Stimulated activated naive CD8-positive, alpha-beta T cell treated with anti-CD3 and anti-CD28 coated beads, Interleukin-15, amount 100 ng/mL, for 72 hours (primary cell): ENCODE data around the gene SLC12A8.
A peak's percentile ranks its signal among the peaks of the same experiment; 100 is the strongest.

Experiments used
- ATAC-seq: fragments of 150-1000 bp; cut with Tn5 transposase; 2 replicates; pipeline ENCODE4 v1.10.0; 2021; ENCODE audit warnings: mild to moderate bottlenecking, moderate library complexity
- DNase-seq, 2 donors: peaks; one replicate each; pipeline ENCODE4 v3.0.0; 2021 to 2022
- H3K27ac Mint-ChIP-seq, 2 donors: one replicate each; pipeline ENCODE4 v1.8.0; 2022; ENCODE audit warnings: mild to moderate bottlenecking in 2 of 2, mixed read lengths in 2 of 2, moderate library complexity in 2 of 2
- H3K27me3 Mint-ChIP-seq: one replicate; pipeline ENCODE4 v1.8.0; 2022; ENCODE audit warnings: mixed read lengths
- H3K4me1 Mint-ChIP-seq: one replicate; pipeline ENCODE4 v1.8.0; 2022; ENCODE audit warnings: mild to moderate bottlenecking, mixed read lengths
- H3K4me3 Mint-ChIP-seq, 2 donors: one replicate each; pipeline ENCODE4 v1.8.0; 2022; ENCODE audit warnings: mild to moderate bottlenecking in 2 of 2, mixed read lengths in 2 of 2, moderate library complexity in 1 of 2
- H3K9me3 Mint-ChIP-seq, 2 donors: one replicate each; pipeline ENCODE4 v1.8.0; 2022; ENCODE audit warnings: mixed read lengths in 2 of 2

Gene SLC12A8

DNA sequence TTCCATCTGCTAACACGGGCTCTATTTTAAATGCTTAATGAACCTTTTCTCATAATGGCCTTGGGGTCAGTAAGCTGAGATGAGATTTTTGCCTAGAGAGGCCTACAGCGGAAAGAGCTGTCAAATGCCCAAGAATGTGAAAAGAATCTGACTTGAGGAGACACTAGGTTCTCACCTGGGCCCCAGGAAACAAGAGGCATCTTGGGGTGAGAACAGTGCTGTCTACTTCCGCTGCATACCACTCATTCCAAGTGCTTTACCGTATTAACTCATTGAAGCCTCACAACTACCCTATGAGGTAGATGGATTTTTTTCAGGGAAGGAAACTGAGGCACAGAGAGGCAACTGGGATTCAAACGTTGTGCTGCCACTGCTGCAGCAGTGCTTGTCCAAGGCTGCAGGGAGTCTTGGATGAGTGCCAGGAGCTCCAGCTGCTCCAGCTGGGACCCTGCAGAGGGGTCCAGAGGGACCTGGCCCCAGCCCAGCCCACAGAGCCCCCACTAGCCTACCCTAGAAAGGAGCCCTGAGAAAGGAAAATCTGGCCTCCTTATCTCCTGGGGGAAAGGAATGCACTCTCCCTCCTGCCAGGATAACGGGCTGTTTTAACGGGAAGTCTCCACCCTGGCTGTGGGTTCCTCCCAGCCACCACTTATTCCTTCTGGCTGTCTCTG is 68.4 kb downstream of the SLC12A8 start:
- no peak overlapping the region for H3K27ac Mint-ChIP-seq
- DNase-seq (no peak), ATAC-seq (no peak)
- H3K4me1 Mint-ChIP-seq: peaks cover 76% of the 10 kb centered on the region
- H3K4me3 Mint-ChIP-seq: no peak overlapping the region
- H3K9me3 Mint-ChIP-seq: peaks cover 6 to 7% of the 10 kb centered on the region in 2 donors
- peaks cover 45% of the 10 kb centered on the region for H3K27me3 Mint-ChIP-seq

DNA sequence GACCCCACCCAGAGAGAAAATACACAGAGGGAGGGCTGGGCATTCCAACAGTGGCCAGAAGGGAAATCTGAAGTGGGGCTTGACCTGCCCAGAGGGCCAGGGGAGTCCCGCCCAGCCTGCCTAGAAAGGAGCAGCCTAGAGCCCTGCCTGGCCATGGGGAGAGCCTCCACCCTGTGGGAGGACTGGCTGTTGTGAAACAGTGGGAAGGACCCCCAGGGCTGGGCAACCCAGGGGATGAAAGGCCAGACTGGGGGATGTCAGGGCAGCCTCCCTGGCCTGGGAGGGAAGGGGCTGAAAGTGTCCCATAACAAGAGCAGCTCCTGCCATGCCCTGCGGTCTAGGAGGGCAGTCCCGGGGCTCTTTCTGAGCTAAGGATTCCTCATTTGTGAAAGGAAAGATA is 69.0 kb downstream of the SLC12A8 start:
- DNase-seq (no peak), ATAC-seq (no peak)
- Mint-ChIP-seq H3K9me3 (peaks cover 6 to 7% of the 10 kb centered on the region in 2 donors), H3K27me3 (peaks cover 47% of the 10 kb centered on the region), H3K27ac (no peak overlapping the region), H3K4me1 (peaks cover 71% of the 10 kb centered on the region), H3K4me3 (no peak overlapping the region)

GRCh38 chr3:125142940-125143339 is 69.6 kb downstream of the SLC12A8 start:
- no peak for ATAC-seq
- no peak overlapping the region for H3K27ac Mint-ChIP-seq
- peaks cover 6 to 7% of the 10 kb centered on the region in 2 donors for H3K9me3 Mint-ChIP-seq
- no peak for DNase-seq
- peaks cover 66% of the 10 kb centered on the region for H3K4me1 Mint-ChIP-seq
- peak overlapping the region in 1 of 2 donors; percentile 88 for H3K4me3 Mint-ChIP-seq
- H3K27me3 Mint-ChIP-seq: peaks cover 49% of the 10 kb centered on the region

DNA sequence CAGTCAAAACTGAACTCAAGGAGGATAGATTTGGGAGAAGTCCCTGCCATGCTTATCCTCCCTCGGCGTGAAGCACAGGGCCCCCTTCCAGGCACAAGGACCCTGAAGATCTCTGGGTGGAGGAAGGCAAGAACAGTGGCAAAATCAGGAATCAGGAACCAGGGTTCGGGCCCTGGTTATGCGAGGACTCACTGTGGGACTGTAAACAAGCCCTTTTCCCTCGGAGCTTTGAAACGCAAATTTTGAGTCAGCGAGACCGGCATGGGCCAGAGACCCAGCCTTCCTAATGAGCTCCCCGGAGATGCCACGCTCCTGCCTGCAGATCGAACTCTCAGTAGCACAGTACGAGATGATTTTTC is 70.1 kb downstream of the SLC12A8 start:
- Mint-ChIP-seq H3K4me3 (peak overlapping the region; percentile 88), H3K9me3 (peaks cover 6 to 7% of the 10 kb centered on the region in 2 donors), H3K4me1 (peaks cover 69% of the 10 kb centered on the region), H3K27me3 (peaks cover 55% of the 10 kb centered on the region), H3K27ac (no peak overlapping the region)
- ATAC-seq: no peak
- no peak for DNase-seq

GRCh38 chr3:125141596-125142419 is 70.7 kb downstream of the SLC12A8 start:
- Mint-ChIP-seq H3K27me3 (peaks cover 55% of the 10 kb centered on the region), H3K4me3 (peak overlapping the region; percentile 88), H3K9me3 (peaks cover 6 to 7% of the 10 kb centered on the region in 2 donors), H3K4me1 (peaks cover 68% of the 10 kb centered on the region), H3K27ac (peak overlapping the region; percentile 82 to 96)
- DNase-seq (peak; percentile 82 to 88), ATAC-seq (peak; percentile 92)

GRCh38 chr3:125140818-125141595 is 71.5 kb downstream of the SLC12A8 start:
- peaks cover 62% of the 10 kb centered on the region for H3K27me3 Mint-ChIP-seq
- peaks cover 72% of the 10 kb centered on the region for H3K4me1 Mint-ChIP-seq
- H3K27ac Mint-ChIP-seq: peak overlapping the region; percentile 88 to 96

DNA sequence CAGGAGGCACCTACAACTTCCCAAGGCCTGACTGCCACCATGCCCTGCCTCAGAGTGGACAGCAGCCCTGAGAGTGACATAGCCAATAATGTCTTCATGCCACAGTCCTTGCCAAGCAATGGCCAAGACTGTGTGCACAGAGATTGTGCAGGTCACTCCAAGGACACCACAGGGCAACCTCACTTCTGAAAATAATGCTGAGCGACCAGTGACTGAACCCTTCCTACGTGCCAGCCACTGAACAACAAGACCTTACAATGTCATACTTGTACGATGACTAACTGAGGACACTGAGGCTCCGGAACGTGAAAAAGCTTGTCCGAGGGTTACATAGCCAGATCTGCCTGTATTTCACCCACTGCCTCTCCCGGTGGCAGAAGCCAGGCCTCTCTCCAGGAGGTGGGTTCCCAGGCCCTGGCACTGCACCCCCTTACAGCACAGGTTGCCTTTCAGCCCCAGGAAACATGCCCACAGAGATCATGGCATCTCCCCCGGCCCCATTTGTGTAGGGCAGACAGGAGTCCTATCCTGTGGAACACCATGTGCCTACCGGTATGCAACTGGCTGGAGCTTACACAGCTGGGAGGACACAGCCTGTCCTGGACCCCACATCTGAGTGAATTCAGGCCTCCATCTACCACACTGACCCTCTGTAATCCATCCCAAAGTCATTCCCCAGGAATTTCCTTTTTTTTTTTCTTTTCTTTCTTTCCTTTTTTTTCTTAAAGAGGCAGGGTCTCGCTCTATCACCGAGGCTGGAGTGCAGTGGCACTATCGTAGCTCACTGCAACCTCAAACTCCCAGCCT is 72.3 kb downstream of the SLC12A8 start:
- Mint-ChIP-seq H3K4me1 (peaks cover 73% of the 10 kb centered on the region), H3K27ac (peak overlapping the region; percentile 14 to 88), H3K27me3 (peaks cover 70% of the 10 kb centered on the region), H3K9me3 (peaks cover 6 to 7% of the 10 kb centered on the region in 2 donors), H3K4me3 (peak overlapping the region; percentile 88)
- DNase-seq: no peak
- no peak for ATAC-seq

More at GRCh38 chr3:125140818-125141595, 71.5 kb downstream of the SLC12A8 start:
- H3K9me3 Mint-ChIP-seq: peaks cover 6 to 7% of the 10 kb centered on the region in 2 donors
- DNase-seq (no peak), ATAC-seq (peak; percentile 26)
- peak overlapping the region; percentile 88 for H3K4me3 Mint-ChIP-seq

GRCh38 chr3:125139386-125139785 is 73.2 kb downstream of the SLC12A8 start:
- Mint-ChIP-seq H3K9me3 (peaks cover 6 to 7% of the 10 kb centered on the region in 2 donors), H3K4me3 (no peak overlapping the region), H3K4me1 (peaks cover 68% of the 10 kb centered on the region), H3K27ac (no peak overlapping the region), H3K27me3 (peaks cover 69% of the 10 kb centered on the region)
- DNase-seq: no peak
- no peak for ATAC-seq

DNA sequence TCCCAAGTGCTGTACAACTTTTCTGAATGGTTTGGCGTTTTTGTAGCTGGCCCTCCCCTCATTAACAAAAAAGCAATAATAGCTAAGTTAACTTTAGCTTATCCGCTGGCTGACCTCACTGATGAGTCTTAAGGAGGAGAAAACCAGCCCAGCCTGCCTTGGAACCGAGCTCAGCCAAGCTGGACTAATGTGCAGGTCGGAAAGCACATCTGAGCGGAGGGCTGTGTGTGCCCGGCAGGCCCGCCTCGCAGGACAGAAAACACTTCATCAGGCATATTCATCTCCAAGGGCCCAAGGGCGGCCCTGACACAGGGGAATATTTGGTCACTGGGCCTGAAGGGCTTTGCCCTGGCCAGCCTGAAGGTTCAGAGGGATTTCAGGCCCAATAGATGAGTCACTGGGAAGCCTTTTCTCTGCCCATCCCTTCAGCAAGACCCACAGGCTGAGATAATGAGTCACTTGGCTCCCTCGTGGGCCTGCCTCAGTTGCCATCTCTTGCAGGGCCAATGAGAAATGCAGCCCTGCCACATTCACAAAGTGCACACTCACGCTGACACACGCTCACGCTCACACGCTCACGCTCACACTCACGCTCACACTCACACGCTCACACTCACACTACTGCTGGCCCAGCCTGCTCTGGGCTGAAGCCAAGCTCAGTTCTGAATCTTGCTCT is 75.1 kb downstream of the SLC12A8 start:
- Mint-ChIP-seq H3K4me3 (no peak overlapping the region), H3K27ac (no peak overlapping the region), H3K27me3 (peaks cover 55% of the 10 kb centered on the region), H3K4me1 (peaks cover 59% of the 10 kb centered on the region), H3K9me3 (peaks cover 6 to 7% of the 10 kb centered on the region in 2 donors)
- ATAC-seq: no peak
- no peak for DNase-seq

- Mint-ChIP-seq H3K27me3 (peaks cover 59% of the 10 kb centered on the region), H3K4me1 (peaks cover 56% of the 10 kb centered on the region), H3K27ac (no peak overlapping the region)
Observed at GRCh38 chr3:125136966-125137357, 75.6 kb downstream of the SLC12A8 start.

GRCh38 chr3:125136515-125136914 is 76.0 kb downstream of the SLC12A8 start:
- Mint-ChIP-seq H3K27me3 (peaks cover 61% of the 10 kb centered on the region), H3K4me1 (peaks cover 51% of the 10 kb centered on the region), H3K27ac (no peak overlapping the region), H3K4me3 (no peak overlapping the region), H3K9me3 (peaks cover 6 to 7% of the 10 kb centered on the region in 2 donors)
- DNase-seq (no peak), ATAC-seq (no peak)

More at GRCh38 chr3:125136966-125137357, 75.6 kb downstream of the SLC12A8 start:
- ATAC-seq (no peak), DNase-seq (no peak)
- H3K4me3 Mint-ChIP-seq: no peak overlapping the region
- peaks cover 6 to 7% of the 10 kb centered on the region in 2 donors for H3K9me3 Mint-ChIP-seq

DNA sequence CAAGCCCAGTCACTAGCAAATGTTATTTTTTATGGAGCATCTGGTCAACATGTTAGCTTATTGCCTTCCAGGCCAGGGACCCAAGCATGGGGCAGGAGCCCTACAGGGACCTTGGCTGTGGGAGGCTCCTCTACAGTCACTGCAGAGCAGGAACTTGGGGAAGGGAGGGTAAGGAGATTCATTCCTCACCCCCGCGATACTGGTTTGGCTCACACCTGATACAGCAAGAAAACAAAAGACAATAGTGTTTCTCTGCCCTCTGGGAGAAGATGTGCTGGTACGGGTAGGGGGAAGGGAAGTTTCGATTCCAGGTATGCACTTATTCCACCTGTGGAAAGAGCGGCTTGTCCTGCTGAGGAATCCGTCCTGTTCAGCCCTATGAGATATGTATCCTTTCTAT is 77.6 kb downstream of the SLC12A8 start:
- H3K9me3 Mint-ChIP-seq: no peaks in the 10 kb centered on the region
- no peak overlapping the region for H3K27ac Mint-ChIP-seq
- peaks cover 36% of the 10 kb centered on the region for H3K4me1 Mint-ChIP-seq
- peaks cover 52% of the 10 kb centered on the region for H3K27me3 Mint-ChIP-seq
- no peak for ATAC-seq
- H3K4me3 Mint-ChIP-seq: no peak overlapping the region
- no peak for DNase-seq

DNA sequence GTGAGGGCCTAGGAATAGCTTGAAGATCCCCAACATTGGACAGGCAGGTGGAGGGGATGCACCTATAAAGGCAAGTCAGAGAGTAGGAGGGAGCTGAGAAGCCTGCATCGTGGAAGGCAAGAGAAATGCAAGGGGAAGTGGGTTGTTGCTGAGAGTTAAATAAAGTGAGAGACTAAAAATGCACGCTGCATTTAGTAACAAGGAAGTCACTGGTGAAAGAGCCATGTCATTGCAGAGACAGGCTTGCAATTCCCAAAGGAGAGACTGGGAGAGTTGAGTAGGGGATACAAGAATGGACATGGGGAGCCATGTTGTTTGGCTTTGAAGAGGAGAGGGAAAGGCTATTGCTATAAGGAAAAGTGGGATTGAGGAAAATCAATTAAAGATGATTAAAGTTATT is 79.7 kb downstream of the SLC12A8 start:
- ATAC-seq (no peak), DNase-seq (no peak)
- peaks cover 38% of the 10 kb centered on the region for H3K27me3 Mint-ChIP-seq
- no peak overlapping the region for H3K27ac Mint-ChIP-seq
- no peak overlapping the region for H3K4me3 Mint-ChIP-seq
- no peaks in the 10 kb centered on the region for H3K9me3 Mint-ChIP-seq
- H3K4me1 Mint-ChIP-seq: peaks cover 35% of the 10 kb centered on the region

DNA sequence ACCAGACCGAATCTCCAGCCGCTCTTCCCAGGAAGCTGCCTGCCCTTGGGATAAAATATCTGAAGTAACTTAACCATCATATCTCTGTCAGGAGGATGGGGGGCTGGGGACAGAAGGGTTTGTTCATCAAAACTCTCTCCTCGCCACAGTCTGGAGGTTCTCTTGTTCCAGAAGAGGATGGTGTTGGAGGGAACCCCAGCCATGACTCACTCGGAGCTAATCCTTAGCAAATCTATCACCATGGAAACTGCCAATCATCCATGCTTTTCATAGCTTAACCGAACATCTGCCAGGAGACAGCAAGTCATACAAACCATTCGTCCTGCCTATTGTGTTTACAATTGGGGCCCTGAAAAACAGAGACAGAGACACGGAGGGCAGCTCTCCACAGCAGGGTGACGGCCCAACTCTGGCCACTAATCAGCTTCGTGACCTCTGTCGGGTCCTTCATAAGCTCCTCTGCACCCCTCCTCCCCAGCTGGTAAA is 83.0 kb downstream of the SLC12A8 start:
- Mint-ChIP-seq H3K9me3 (no peaks in the 10 kb centered on the region), H3K27me3 (peaks cover 12% of the 10 kb centered on the region), H3K4me1 (peaks cover 41% of the 10 kb centered on the region), H3K27ac (no peak overlapping the region), H3K4me3 (no peak overlapping the region)
- ATAC-seq (no peak), DNase-seq (no peak)
